HL-60/S4 (cell line): Measurements from ENCODE around the gene CEP128.

Experiments
- in situ Hi-C: fragments of 300-500 bp; cut with MboI; formaldehyde crosslinking; loops from 2 replicates; pipeline ENCODE4 v1.14.3; 2022; ENCODE audit warnings: low sequenced_read_pairs

Gene CEP128

GRCh38 chr14:80906336-80906735 lies 35.2 kb downstream of the CEP128 start:
- in situ Hi-C loops = no loop called here

GRCh38 chr14:80902608-80903007 lies 38.9 kb downstream of the CEP128 start:
- in situ Hi-C loops = no loop called here

- in situ Hi-C loops = no loop called here
Measured at GRCh38 chr14:80901822-80902221, 39.7 kb downstream of the CEP128 start.

- in situ Hi-C loops = no loop called here
Measured at GRCh38 chr14:80901260-80901659, 40.3 kb downstream of the CEP128 start.

GRCh38 chr14:80872645-80873044 lies 68.9 kb downstream of the CEP128 start:
- in situ Hi-C loops = no loop called here

GRCh38 chr14:80868260-80868659 lies 73.3 kb downstream of the CEP128 start:
- in situ Hi-C loops = no loop called here

- in situ Hi-C loops = no loop called here
Measured at GRCh38 chr14:80867798-80868197, 73.7 kb downstream of the CEP128 start.

GRCh38 chr14:80867091-80867490 lies 74.4 kb downstream of the CEP128 start:
- in situ Hi-C loops = no loop called here

GRCh38 chr14:80865565-80865964 lies 76.0 kb downstream of the CEP128 start:
- in situ Hi-C loops = no loop called here

GRCh38 chr14:80862983-80863382 lies 78.6 kb downstream of the CEP128 start:
- in situ Hi-C loops = no loop called here

- in situ Hi-C loops = no loop called here
Measured at GRCh38 chr14:80862541-80862940, 79.0 kb downstream of the CEP128 start.

GRCh38 chr14:80850197-80850814 lies 91.2 kb downstream of the CEP128 start:
- in situ Hi-C loops = no loop called here

GRCh38 chr14:80847070-80847469 lies 94.5 kb downstream of the CEP128 start:
- in situ Hi-C loops = no loop called here

GRCh38 chr14:80845856-80846255 lies 95.7 kb downstream of the CEP128 start:
- in situ Hi-C loops = no loop called here

- in situ Hi-C loops = no loop called here
Measured at GRCh38 chr14:80844872-80845271, 96.7 kb downstream of the CEP128 start.

- in situ Hi-C loops = no loop called here
Measured at GRCh38 chr14:80839743-80840142, 101.8 kb downstream of the CEP128 start.

GRCh38 chr14:80809663-80810062 lies 131.9 kb downstream of the CEP128 start:
- in situ Hi-C loops = no loop called here

GRCh38 chr14:80805136-80805535 lies 136.4 kb downstream of the CEP128 start:
- in situ Hi-C loops = no loop called here

GRCh38 chr14:80798878-80799277 lies 142.7 kb downstream of the CEP128 start:
- in situ Hi-C loops = no loop called here

- in situ Hi-C loops = no loop called here
Measured at GRCh38 chr14:80798211-80798610, 143.3 kb downstream of the CEP128 start.

- in situ Hi-C loops = no loop called here
Measured at GRCh38 chr14:80792771-80793170, 148.8 kb downstream of the CEP128 start.

- in situ Hi-C loops = no loop called here
Measured at GRCh38 chr14:80787876-80788275, 153.7 kb downstream of the CEP128 start.

- in situ Hi-C loops = no loop called here
Measured at GRCh38 chr14:80784820-80785219, 156.7 kb downstream of the CEP128 start.
